ENCODE measurements around the gene TM4SF1.

The TM4SF1 gene

GRCh38 chr3:149377408-149378364 lies at the start of gene TM4SF1:
Gene TM4SF1, minus strand, starts transcription at chr3:149377649. Its CDS starts 102 bp downstream, at chr3:149377547.
- no peak for DNase-seq (ENCODE audit: extremely low read depth in 1 of 2, low read depth in 1 of 2)

- no peak for DNase-seq (ENCODE audit: extremely low read depth in 1 of 2, low read depth in 1 of 2)
Observed at GRCh38 chr3:149426325-149426724, 48.9 kb upstream of the TM4SF1 start.

GRCh38 chr3:149424918-149425317 lies 47.5 kb upstream of the TM4SF1 start:
- no peak for DNase-seq (ENCODE audit: extremely low read depth in 1 of 2, low read depth in 1 of 2)

- DNase-seq (ENCODE audit: extremely low read depth in 1 of 2, low read depth in 1 of 2): no peak
Observed at GRCh38 chr3:149421764-149422163, 44.3 kb upstream of the TM4SF1 start.

- DNase-seq (ENCODE audit: extremely low read depth in 1 of 2, low read depth in 1 of 2): no peak
Observed at GRCh38 chr3:149419816-149420215, 42.4 kb upstream of the TM4SF1 start.

GRCh38 chr3:149417727-149418126 lies 40.3 kb upstream of the TM4SF1 start:
- DNase-seq (ENCODE audit: extremely low read depth in 1 of 2, low read depth in 1 of 2): no peak

- DNase-seq (ENCODE audit: extremely low read depth in 1 of 2, low read depth in 1 of 2): no peak
Observed at GRCh38 chr3:149417174-149417573, 39.7 kb upstream of the TM4SF1 start.

- DNase-seq (ENCODE audit: extremely low read depth in 1 of 2, low read depth in 1 of 2): no peak
Observed at GRCh38 chr3:149415484-149415883, 38.0 kb upstream of the TM4SF1 start.

GRCh38 chr3:149414557-149415231 lies 37.2 kb upstream of the TM4SF1 start:
- no peak for DNase-seq (ENCODE audit: extremely low read depth in 1 of 2, low read depth in 1 of 2)

GRCh38 chr3:149411583-149411982 lies 34.1 kb upstream of the TM4SF1 start:
- no peak for DNase-seq (ENCODE audit: extremely low read depth in 1 of 2, low read depth in 1 of 2)

GRCh38 chr3:149409351-149409750 lies 31.9 kb upstream of the TM4SF1 start:
- DNase-seq (ENCODE audit: extremely low read depth in 1 of 2, low read depth in 1 of 2): no peak

GRCh38 chr3:149407898-149408297 lies 30.4 kb upstream of the TM4SF1 start:
- DNase-seq (ENCODE audit: extremely low read depth in 1 of 2, low read depth in 1 of 2): no peak

GRCh38 chr3:149406244-149406752 lies 28.8 kb upstream of the TM4SF1 start:
- DNase-seq (ENCODE audit: extremely low read depth in 1 of 2, low read depth in 1 of 2): no peak

GRCh38 chr3:149403443-149403842 lies 26.0 kb upstream of the TM4SF1 start:
- no peak for DNase-seq (ENCODE audit: extremely low read depth in 1 of 2, low read depth in 1 of 2)

GRCh38 chr3:149402481-149402880 lies 25.0 kb upstream of the TM4SF1 start:
- DNase-seq (ENCODE audit: extremely low read depth in 1 of 2, low read depth in 1 of 2): no peak

GRCh38 chr3:149401926-149402310 lies 24.5 kb upstream of the TM4SF1 start:
- no peak for DNase-seq (ENCODE audit: extremely low read depth in 1 of 2, low read depth in 1 of 2)

- no peak for DNase-seq (ENCODE audit: extremely low read depth in 1 of 2, low read depth in 1 of 2)
Observed at GRCh38 chr3:149401212-149401925, 23.9 kb upstream of the TM4SF1 start.

- DNase-seq (ENCODE audit: extremely low read depth in 1 of 2, low read depth in 1 of 2): no peak
Observed at GRCh38 chr3:149400645-149401044, 23.2 kb upstream of the TM4SF1 start.

- no peak for DNase-seq (ENCODE audit: extremely low read depth in 1 of 2, low read depth in 1 of 2)
Observed at GRCh38 chr3:149398296-149398695, 20.8 kb upstream of the TM4SF1 start.

GRCh38 chr3:149397528-149397927 lies 20.1 kb upstream of the TM4SF1 start:
- no peak for DNase-seq (ENCODE audit: extremely low read depth in 1 of 2, low read depth in 1 of 2)

- no peak for DNase-seq (ENCODE audit: extremely low read depth in 1 of 2, low read depth in 1 of 2)
Observed at GRCh38 chr3:149396476-149396875, 19.0 kb upstream of the TM4SF1 start.
